Stimulated activated CD8-positive, alpha-beta memory T cell treated with anti-CD3 and anti-CD28 coated beads, Interleukin-12 subunit alpha, Interleukin-12 subunit beta, amount 100 ng/mL, for 1 hour (primary cell): ENCODE results near the gene PSMB4.
"Not testable (repeated sequence)": the region's sequence is repeated elsewhere in the genome, so short reads cannot be mapped to it uniquely, and the experiment has no call there.

Source experiments
- DNase-seq: peaks from one replicate; pipeline ENCODE4 v3.0.0-alpha.2; 2020; ENCODE audit warnings: low read depth

PSMB4 gene

GRCh38 chr1:151390221-151391078 is 8.9 kb upstream of the PSMB4 start:
- DNase-seq: not testable (repeated sequence)

GRCh38 chr1:151391079-151391563 is 8.3 kb upstream of the PSMB4 start:
- no peak for DNase-seq

- no peak for DNase-seq
These were observed 5.8 kb upstream of the PSMB4 start for GRCh38 chr1:151393583-151393982.

GRCh38 chr1:151396265-151396664 is 3.1 kb upstream of the PSMB4 start:
- not testable (repeated sequence) for DNase-seq

GRCh38 chr1:151401125-151401788 is 1.9 kb downstream of the PSMB4 start:
- DNase-seq: no peak

- DNase-seq: no peak
These were observed 2.5 kb downstream of the PSMB4 start for GRCh38 chr1:151401860-151402259.

- DNase-seq: no peak
These were observed 3.4 kb downstream of the PSMB4 start for GRCh38 chr1:151402764-151403163.

GRCh38 chr1:151403612-151404011 is 4.2 kb downstream of the PSMB4 start:
- DNase-seq: no peak

GRCh38 chr1:151405187-151405951 is 6.0 kb downstream of the PSMB4 start:
- no peak for DNase-seq

- DNase-seq: no peak
These were observed 6.8 kb downstream of the PSMB4 start for GRCh38 chr1:151406176-151406575.

- no peak for DNase-seq
These were observed 7.9 kb downstream of the PSMB4 start for GRCh38 chr1:151407304-151407703.

GRCh38 chr1:151408891-151409290 is 9.5 kb downstream of the PSMB4 start:
- DNase-seq: no peak

- DNase-seq: no peak
These were observed 12.5 kb downstream of the PSMB4 start for GRCh38 chr1:151411884-151412283.

- no peak for DNase-seq
These were observed 16.9 kb downstream of the PSMB4 start for GRCh38 chr1:151416231-151416630.

- DNase-seq: no peak
These were observed 18.7 kb downstream of the PSMB4 start for GRCh38 chr1:151418081-151418480.

GRCh38 chr1:151419819-151420218 is 20.4 kb downstream of the PSMB4 start:
- DNase-seq: no peak

- no peak for DNase-seq
These were observed 25.7 kb downstream of the PSMB4 start for GRCh38 chr1:151425103-151425502.

GRCh38 chr1:151428068-151428467 is 28.7 kb downstream of the PSMB4 start:
- DNase-seq: no peak

- not testable (repeated sequence) for DNase-seq
These were observed 34.5 kb downstream of the PSMB4 start for GRCh38 chr1:151433827-151434226.

GRCh38 chr1:151435174-151435573 is 35.8 kb downstream of the PSMB4 start:
- DNase-seq: no peak

- no peak for DNase-seq
These were observed 37.6 kb downstream of the PSMB4 start for GRCh38 chr1:151436985-151437384.

- DNase-seq: not testable (repeated sequence)
These were observed 38.0 kb downstream of the PSMB4 start for GRCh38 chr1:151437396-151437795.
